GM23338 (cell line): ENCODE results near the gene TPPP3. TPM values are rescaled to one million over a fixed set of nuclear protein-coding genes. Genes with fewer than 3 reads are reported as not detected.

ENCODE experiments used
- ATAC-seq: fragments of 200-7000 bp; cut with Tn5 transposase; 3 replicates; pipeline ENCODE4 v1.9.1; 2020
- DNase-seq: peaks from one replicate; pipeline ENCODE4 v3.0.0-alpha.2; 2015; ENCODE audit warnings: low spot score
- H2AFZ ChIP-seq: fragments of 200-600 bp; sonication (generic); 2 replicates; pipeline ENCODE4 v1.8.0; 2016; ENCODE audit warnings: antibody characterized with exemption, mild to moderate bottlenecking, moderate library complexity
- H3F3A ChIP-seq: fragments of 200-600 bp; sonication (generic); replicated peaks from 2 replicates; pipeline ENCODE4 v1.8.0; 2017; ENCODE audit warnings: antibody characterized with exemption, mixed run types, low read depth
- H3K27ac ChIP-seq: fragments of 200-600 bp; sonication (generic); 2 replicates; pipeline ENCODE4 v1.6.1; 2016; ENCODE audit warnings: low read depth
- H3K27me3 ChIP-seq: fragments of 200-600 bp; sonication (generic); 2 replicates; pipeline ENCODE4 v1.8.0; 2016; ENCODE audit warnings: mild to moderate bottlenecking, mixed run types, moderate library complexity; ENCODE audit not compliant: insufficient read depth
- H3K36me3 ChIP-seq: fragments of 200-600 bp; sonication (generic); 2 replicates; pipeline ENCODE4 v1.8.0; 2016; ENCODE audit warnings: mild to moderate bottlenecking; ENCODE audit not compliant: insufficient read depth
- H3K4me1 ChIP-seq: fragments of 200-600 bp; sonication (generic); 2 replicates; pipeline ENCODE4 v1.8.0; 2016; ENCODE audit warnings: mild to moderate bottlenecking, moderate library complexity; ENCODE audit not compliant: insufficient read depth
- H3K4me2 ChIP-seq: fragments of 200-600 bp; sonication (generic); 2 replicates; pipeline ENCODE4 v1.7.1; 2017; ENCODE audit warnings: mixed run types
- H3K4me3 ChIP-seq: fragments of 200-600 bp; sonication (generic); 2 replicates; pipeline ENCODE4 v1.6.1; 2016; ENCODE audit warnings: mixed run types
- H3K79me2 ChIP-seq: fragments of 200-600 bp; sonication (generic); replicated peaks from 2 replicates; pipeline ENCODE4 v1.8.0; 2017; ENCODE audit warnings: mild to moderate bottlenecking; ENCODE audit not compliant: insufficient read depth
- H3K9me2 ChIP-seq: fragments of 200-600 bp; sonication (generic); 2 replicates; pipeline ENCODE4 v1.8.0; 2017; ENCODE audit not compliant: insufficient read depth
- H4K20me1 ChIP-seq: fragments of 200-600 bp; sonication (generic); replicated peaks from 2 replicates; pipeline ENCODE4 v1.8.0; 2017; ENCODE audit warnings: mild to moderate bottlenecking; ENCODE audit not compliant: insufficient read depth
- H3K27ac Mint-ChIP-seq: 2 replicates; pipeline ENCODE4 v1.8.0; 2020; ENCODE audit warnings: inconsistent platforms, mild to moderate bottlenecking, moderate library complexity, mixed read lengths
- H3K27me3 Mint-ChIP-seq: 3 replicates; pipeline ENCODE4 v1.8.0; 2022; ENCODE audit warnings: low read depth, mild to moderate bottlenecking, moderate library complexity, mixed read lengths, inconsistent platforms; ENCODE audit not compliant: insufficient read depth, poor library complexity
- H3K36me3 Mint-ChIP-seq: 3 replicates; pipeline ENCODE4 v1.8.0; 2021; ENCODE audit warnings: low read depth, mild to moderate bottlenecking, inconsistent platforms, moderate library complexity, mixed read lengths
- H3K4me1 Mint-ChIP-seq: 3 replicates; pipeline ENCODE4 v1.8.0; 2020; ENCODE audit warnings: mild to moderate bottlenecking, inconsistent platforms, mixed read lengths
- H3K4me3 Mint-ChIP-seq: 3 replicates; pipeline ENCODE4 v1.8.0; 2021; ENCODE audit warnings: moderate library complexity, mild to moderate bottlenecking, inconsistent platforms, mixed read lengths
- H3K9me3 Mint-ChIP-seq: 3 replicates; pipeline ENCODE4 v1.8.0; 2020; ENCODE audit warnings: moderate library complexity, mild to moderate bottlenecking, inconsistent platforms, mixed read lengths
- CREB1 ChIP-seq: fragments of 250-450 bp; sonication (Bioruptor Pico); IDR thresholded peaks from 2 replicates; pipeline ENCODE4 v1.5.0; 2020; ENCODE audit warnings: low read depth, mild to moderate bottlenecking, moderate library complexity
- CTCF ChIP-seq, 2 experiments: fragments of 200-600 bp in 1 of 2; sonication (generic) in 1 of 2; conservative IDR thresholded peaks; 2 replicates each; pipeline versions ENCODE4 v1.5.1 to v1.6.1; 2016 to 2017; ENCODE audit warnings: antibody characterized with exemption in 2 of 2, low read depth in 2 of 2, mild to moderate bottlenecking in 2 of 2, moderate library complexity in 1 of 2
- ETS1 ChIP-seq: IDR thresholded peaks from 2 replicates; pipeline ENCODE4 v1.6.1; 2016; ENCODE audit warnings: antibody characterized with exemption
- EZH2 ChIP-seq: fragments of 200-600 bp; sonication (generic); IDR thresholded peaks from one replicate; pipeline ENCODE4 v1.8.0; 2017; ENCODE audit warnings: antibody characterized with exemption, mild to moderate bottlenecking, low read depth; ENCODE audit not compliant: unreplicated experiment
- EZH2phosphoT487 ChIP-seq: fragments of 200-600 bp; sonication (generic); IDR thresholded peaks from one replicate; pipeline ENCODE4 v1.8.1; 2018; ENCODE audit warnings: antibody characterized with exemption; ENCODE audit not compliant: unreplicated experiment
- JUNB ChIP-seq: IDR thresholded peaks from one replicate; pipeline ENCODE4 v1.6.1; 2016; ENCODE audit warnings: antibody characterized with exemption; ENCODE audit not compliant: unreplicated experiment
- NANOG ChIP-seq: IDR thresholded peaks from 2 replicates; pipeline ENCODE4 v1.6.1; 2016; ENCODE audit warnings: antibody characterized with exemption, borderline replicate concordance
- POLR2AphosphoS5 ChIP-seq: IDR thresholded peaks from 2 replicates; pipeline ENCODE4 v1.6.1; 2016; ENCODE audit warnings: antibody characterized with exemption, low read depth
- REST ChIP-seq: IDR thresholded peaks from one replicate; pipeline ENCODE4 v1.6.1; 2018; ENCODE audit warnings: antibody characterized with exemption; ENCODE audit not compliant: unreplicated experiment
- STAT1 ChIP-seq: IDR thresholded peaks from one replicate; pipeline ENCODE4 v1.6.1; 2016; ENCODE audit warnings: antibody characterized with exemption; ENCODE audit not compliant: unreplicated experiment
- ZNF114 ChIP-seq: fragments of 250-450 bp; sonication (Bioruptor Pico); IDR thresholded peaks from 2 replicates; pipeline ENCODE4 v1.5.0; 2020; ENCODE audit warnings: mild to moderate bottlenecking, moderate library complexity
- ZNF331 ChIP-seq: fragments of 250-450 bp; sonication (Bioruptor Pico); IDR thresholded peaks from 2 replicates; pipeline ENCODE4 v1.5.0; 2020; ENCODE audit warnings: low read depth, mild to moderate bottlenecking, moderate library complexity
- ZNF462 ChIP-seq: fragments of 250-450 bp; sonication (Bioruptor Pico); IDR thresholded peaks from 2 replicates; pipeline ENCODE4 v1.5.0; 2020; ENCODE audit warnings: mild to moderate bottlenecking, moderate library complexity
- polyA plus RNA-seq: library from polyadenylated mRNA; unstranded; fragments of >200 nt; fragmentation: Nextera tagmentation; extraction: Ambion mirVana; gene quantifications from 2 replicates; pipeline ENCODE4 v1.2.1, GENCODE V29; 2016
- total RNA-seq: library from RNA; depleted of rRNA; stranded (reverse); fragments of >200 nt; shearing (Covaris generic); gene quantifications from 2 replicates; pipeline ENCODE4 v1.2.3, GENCODE V29; 2014

Gene TPPP3
- total and polyA plus RNA-seq, 2 experiments from 2014 or later, result 0.26 to 0.28 TPM

DNA sequence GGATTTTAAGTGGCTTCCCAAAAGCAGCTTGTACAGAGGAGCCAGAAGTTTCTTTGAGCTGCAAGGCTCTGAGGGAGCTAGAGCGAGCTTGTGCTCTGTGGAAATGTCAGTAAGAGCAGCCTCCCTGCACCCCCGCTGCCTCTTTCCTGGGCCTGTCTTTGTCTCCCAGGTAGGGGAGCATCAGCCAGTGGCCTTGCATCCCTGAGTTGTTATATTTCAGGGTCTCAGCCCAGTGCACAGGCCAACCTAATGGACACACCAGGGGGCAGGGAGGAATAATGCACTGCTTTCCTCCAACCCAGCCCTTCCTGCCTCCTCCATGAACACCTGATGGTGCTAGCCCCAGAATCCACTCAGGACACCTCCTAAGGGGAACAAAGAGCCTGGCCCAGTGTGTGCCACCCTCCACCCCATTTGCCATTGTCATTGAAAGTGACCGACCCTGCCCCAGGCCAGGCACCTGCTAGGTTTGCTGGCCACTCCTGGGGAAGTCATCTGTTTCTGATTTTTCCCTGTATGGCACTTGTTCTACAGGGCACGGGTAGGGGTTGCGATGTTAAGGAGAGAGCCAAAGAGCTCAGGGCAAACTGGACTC, 6.3 kb downstream of the TPPP3 start:
- peaks cover 3% of the 10 kb centered on the region; the same call in 1 of the 2 replicates for H3K27me3 ChIP-seq
- H3K4me3 ChIP-seq, result no peak overlapping the region
- H3K36me3 ChIP-seq, result no peaks in the 10 kb centered on the region
- Mint-ChIP-seq H3K4me3 (no peak overlapping the region), H3K27me3 (peaks cover 21% of the 10 kb centered on the region), H3K27ac (no peak overlapping the region), H3K4me1 (peaks cover 23% of the 10 kb centered on the region), H3K36me3 (no peaks in the 10 kb centered on the region; the same call in 2 of the 3 replicates), H3K9me3 (no peaks in the 10 kb centered on the region)
- TF ChIP-seq POLR2AphosphoS5, result no peak
- TF ChIP-seq JUNB, result no peak
- TF ChIP-seq REST, result no peak
- no peak for TF ChIP-seq CTCF (conservative IDR thresholded peaks at IDR 0.05; ENCODE audit: low read depth in 2 of 2)
- TF ChIP-seq STAT1, result no peak
- no peak for TF ChIP-seq NANOG
- no peak for TF ChIP-seq EZH2phosphoT487
- no peak for TF ChIP-seq ZNF462
- no peak for TF ChIP-seq ZNF331 (CRISPR knock-in tag)
- no peak for TF ChIP-seq CREB1
- TF ChIP-seq ZNF114 (CRISPR knock-in tag), result no peak
- TF ChIP-seq EZH2, result no peak
- no peak for TF ChIP-seq ETS1
- no peaks in the 10 kb centered on the region for H4K20me1 ChIP-seq
- H3F3A ChIP-seq, result 0 out of 2 replicates have a peak, but pooled peaks cover 3% of the 10 kb centered on the region
- no peak for DNase-seq
- H3K79me2 ChIP-seq, result no peaks in the 10 kb centered on the region
- no peak overlapping the region for H3K27ac ChIP-seq
- no peaks in the 10 kb centered on the region for H3K9me2 ChIP-seq
- H3K4me2 ChIP-seq, result 0 out of 2 replicates have a peak overlapping the region, but pooled peaks have one; percentile 20
- no peak overlapping the region for H2AFZ ChIP-seq
- H3K4me1 ChIP-seq, result peaks cover 16% of the 10 kb centered on the region; the same call in 1 of the 2 replicates
- ATAC-seq, result peak; percentile 45
